Measurements from ENCODE around the gene BCHE. TPM values are rescaled to one million over a fixed set of nuclear protein-coding genes. Genes with fewer than 3 reads are reported as not detected.

BCHE gene
- total RNA-seq, 4 donors from 2014 or later = 8.2 to 13.7 (median 11.3) TPM; not detected in 1

GRCh38 chr3:165859061-165859460 lies 21.8 kb upstream of the BCHE start:
- Histone ChIP-seq H3K4me3 (no peak overlapping the region), H3K27me3 (no peaks in the 10 kb centered on the region), H3K27ac (no peak overlapping the region), H3K4me1 (no peaks in the 10 kb centered on the region), H3K9me3 (no peaks in the 10 kb centered on the region), H3K36me3 (no peaks in the 10 kb centered on the region)
- TF ChIP-seq EP300 (IDR thresholded peaks at IDR 0.05; ENCODE audit: low read depth) = no peak
- TF ChIP-seq POLR2A (IDR thresholded peaks at IDR 0.05) = no peak
- TF ChIP-seq POLR2AphosphoS5 (IDR thresholded peaks at IDR 0.05) = no peak
- TF ChIP-seq CTCF (IDR thresholded peaks at IDR 0.05) = no peak
- in situ Hi-C loops (cut with MboI; ENCODE audit: low pct_ligation_motif_present in 1 of 4, low pct_unique_long_range_greater_than_20kb in 1 of 4, low sequenced_read_pairs in 3 of 4) (no loop called here), intact Hi-C loops (cut with DNase I; ENCODE audit: low total_unique reads) (no loop called here)
- DNase-seq = no peak
- WGBS, 2 donors (ENCODE audit: low coverage in 1 of 2) = 46 to 47% methylated on average over 1 of the region's 1 CpG

GRCh38 chr3:165855581-165855980 lies 18.4 kb upstream of the BCHE start:
- TF ChIP-seq POLR2AphosphoS5 (IDR thresholded peaks at IDR 0.05) (no peak), EP300 (IDR thresholded peaks at IDR 0.05; ENCODE audit: low read depth) (no peak), POLR2A (IDR thresholded peaks at IDR 0.05) (no peak), CTCF (IDR thresholded peaks at IDR 0.05) (no peak)
- Histone ChIP-seq H3K27ac (no peak overlapping the region), H3K27me3 (no peaks in the 10 kb centered on the region), H3K4me1 (no peaks in the 10 kb centered on the region), H3K4me3 (no peak overlapping the region), H3K9me3 (no peaks in the 10 kb centered on the region), H3K36me3 (no peaks in the 10 kb centered on the region)
- in situ Hi-C loops (cut with MboI; ENCODE audit: low pct_ligation_motif_present in 1 of 4, low pct_unique_long_range_greater_than_20kb in 1 of 4, low sequenced_read_pairs in 3 of 4) = no loop called here
- no peak for DNase-seq
- intact Hi-C loops (cut with DNase I; ENCODE audit: low total_unique reads) = no loop called here

- H3K27me3 ChIP-seq = no peaks in the 10 kb centered on the region
- no peaks in the 10 kb centered on the region for H3K9me3 ChIP-seq
- no peaks in the 10 kb centered on the region for H3K4me1 ChIP-seq
- no peak overlapping the region for H3K4me3 ChIP-seq
- no peak for DNase-seq
- in situ Hi-C loops (cut with MboI; ENCODE audit: low pct_ligation_motif_present in 1 of 4, low pct_unique_long_range_greater_than_20kb in 1 of 4, low sequenced_read_pairs in 3 of 4) = no loop called here
- H3K27ac ChIP-seq = no peak overlapping the region
- intact Hi-C loops (cut with DNase I; ENCODE audit: low total_unique reads) = no loop called here
- TF ChIP-seq EP300 (IDR thresholded peaks at IDR 0.05; ENCODE audit: low read depth) (no peak), CTCF (IDR thresholded peaks at IDR 0.05) (peak; percentile 18 to 47 (median 35))
- WGBS, 2 donors (ENCODE audit: low coverage in 1 of 2) = 56% methylated on average over 1 of the region's 1 CpG; no CpG with 5 or more reads in 1 of the 2 donors
- no peaks in the 10 kb centered on the region for H3K36me3 ChIP-seq
These were observed 17.5 kb upstream of the BCHE start for GRCh38 chr3:165854696-165855095.

GRCh38 chr3:165852711-165853110 lies 15.5 kb upstream of the BCHE start:
- in situ Hi-C loops (cut with MboI; ENCODE audit: low pct_ligation_motif_present in 1 of 4, low pct_unique_long_range_greater_than_20kb in 1 of 4, low sequenced_read_pairs in 3 of 4) = no loop called here
- DNase-seq = no peak
- no peak overlapping the region for H3K4me3 ChIP-seq
- H3K27ac ChIP-seq = no peak overlapping the region
- no peaks in the 10 kb centered on the region for H3K36me3 ChIP-seq
- H3K9me3 ChIP-seq = no peaks in the 10 kb centered on the region
- no peaks in the 10 kb centered on the region for H3K4me1 ChIP-seq
- no peak for TF ChIP-seq POLR2AphosphoS5 (IDR thresholded peaks at IDR 0.05)
- TF ChIP-seq EP300 (IDR thresholded peaks at IDR 0.05; ENCODE audit: low read depth) = no peak
- no peak for TF ChIP-seq POLR2A (IDR thresholded peaks at IDR 0.05)
- no peak for TF ChIP-seq CTCF (IDR thresholded peaks at IDR 0.05)
- intact Hi-C loops (cut with DNase I; ENCODE audit: low total_unique reads) = no loop called here
- H3K27me3 ChIP-seq = no peaks in the 10 kb centered on the region

Measured in transverse colon (tissue), 4 donors.